Measurements from ENCODE around the gene ANO8. TPM values are rescaled to one million over a fixed set of nuclear protein-coding genes. Genes with fewer than 3 reads are reported as not detected.

The ANO8 gene
- total RNA-seq, 1 experiment from 2014 or later = 21.9 TPM

DNA sequence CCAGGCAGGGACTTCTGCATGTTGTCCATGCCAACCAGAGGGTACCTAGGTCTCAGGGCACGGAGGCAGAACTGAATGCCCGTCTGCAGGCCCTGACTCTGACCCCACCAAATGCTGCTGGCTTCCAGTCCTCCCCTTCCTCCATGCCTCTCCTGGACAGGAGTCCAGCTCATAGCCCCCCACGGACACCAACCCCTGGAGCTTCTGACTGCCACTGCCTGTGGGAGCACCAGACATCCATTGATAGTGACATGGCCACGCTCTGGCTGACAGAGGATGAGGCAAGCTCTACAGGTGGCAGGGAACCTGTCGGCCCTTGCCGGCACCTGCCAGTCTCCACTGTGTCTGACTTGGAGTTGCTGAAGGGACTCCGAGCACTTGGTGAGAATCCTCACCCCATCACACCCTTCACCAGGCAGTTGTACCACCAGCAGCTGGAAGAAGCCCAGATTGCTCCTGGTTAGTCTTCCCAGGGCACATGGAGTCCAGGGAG, 51.1 kb downstream of the ANO8 start:
- H4K91ac ChIP-seq (ENCODE audit: insufficient read length, low read depth, low read length) = no peak overlapping the region
- no peak overlapping the region for H3K14ac ChIP-seq (ENCODE audit: insufficient read depth, low read length)
- no peaks in the 10 kb centered on the region for H3K79me1 ChIP-seq (ENCODE audit: insufficient read depth, low read depth, low read length, poor library complexity, severe bottlenecking)
- WGBS (ENCODE audit: extremely low coverage, insufficient read length, low lambda C conversion rate) = no CpG with 5 or more reads among the region's 7 CpGs
- no peak overlapping the region for H3K56ac ChIP-seq (ENCODE audit: insufficient read length, low read depth, low read length)
- no peak overlapping the region for H2AFZ ChIP-seq (ENCODE audit: low read length)
- Mint-ChIP-seq H3K4me1 (peaks cover 4 to 5% of the 10 kb centered on the region in 2 experiments; a peak in 2 of 4 replicates), H3K9me3 (no peaks in the 10 kb centered on the region; a peak in 1 of 5 replicates), H3K27me3 (ENCODE audit: low read depth) (peaks cover 7% of the 10 kb centered on the region), H3K4me3 (peak overlapping the region in 1 of 2 experiments; percentile 63; a peak in 1 of 5 replicates), H3K27ac (no peak overlapping the region), H3K36me3 (ENCODE audit: insufficient read depth in 1 of 3, low read depth in 3 of 3) (peaks cover 25 to 31% (median 26%) of the 10 kb centered on the region in 3 experiments)
- no peak overlapping the region for H3K4me2 ChIP-seq (ENCODE audit: insufficient read depth, insufficient read length, low read length)
- no peak overlapping the region for H3K9ac ChIP-seq (ENCODE audit: extremely low read depth, insufficient read length, low read length)
- H3K79me2 ChIP-seq (ENCODE audit: insufficient read depth, low read length) = no peaks in the 10 kb centered on the region
- H4K20me1 ChIP-seq (ENCODE audit: control insufficient read depth, insufficient read depth, insufficient read length) = peaks cover 4% of the 10 kb centered on the region
- DNase-seq = no peak
- H3K18ac ChIP-seq (ENCODE audit: insufficient read length, low read depth, low read length) = no peak overlapping the region
- H2BK15ac ChIP-seq (ENCODE audit: low read depth, low read length) = no peak overlapping the region
- no peaks in the 10 kb centered on the region for H3K9me3 ChIP-seq (ENCODE audit: control insufficient read depth, low read depth, low read length)
- no peaks in the 10 kb centered on the region; the same call in 1 of the 2 replicates for H3K27me3 ChIP-seq (ENCODE audit: insufficient read depth, low read length)
- H2AK5ac ChIP-seq (ENCODE audit: insufficient read length, low read length) = no peak overlapping the region
- H4K8ac ChIP-seq (replicated peaks; ENCODE audit: insufficient read length, low read depth, low read length) = no peak overlapping the region
- H2BK20ac ChIP-seq (ENCODE audit: low read depth, low read length, poor library complexity, severe bottlenecking) = no peak overlapping the region
- peaks cover 5% of the 10 kb centered on the region for H3K23me2 ChIP-seq (ENCODE audit: insufficient read length, low read depth, low read length, poor library complexity, severe bottlenecking)
- H3K23ac ChIP-seq (ENCODE audit: insufficient read length, low read depth, low read length) = no peak overlapping the region
- no peak overlapping the region for H4K5ac ChIP-seq (ENCODE audit: insufficient read length, low read depth, low read length)
- no peak overlapping the region for H2BK5ac ChIP-seq (ENCODE audit: insufficient read length, low read length)
- no peak overlapping the region for H2BK120ac ChIP-seq (ENCODE audit: low read depth, low read length, poor library complexity, severe bottlenecking)
- no peak overlapping the region for H3K4ac ChIP-seq (ENCODE audit: low read depth, low read length)
- TF ChIP-seq, protein P1, sequence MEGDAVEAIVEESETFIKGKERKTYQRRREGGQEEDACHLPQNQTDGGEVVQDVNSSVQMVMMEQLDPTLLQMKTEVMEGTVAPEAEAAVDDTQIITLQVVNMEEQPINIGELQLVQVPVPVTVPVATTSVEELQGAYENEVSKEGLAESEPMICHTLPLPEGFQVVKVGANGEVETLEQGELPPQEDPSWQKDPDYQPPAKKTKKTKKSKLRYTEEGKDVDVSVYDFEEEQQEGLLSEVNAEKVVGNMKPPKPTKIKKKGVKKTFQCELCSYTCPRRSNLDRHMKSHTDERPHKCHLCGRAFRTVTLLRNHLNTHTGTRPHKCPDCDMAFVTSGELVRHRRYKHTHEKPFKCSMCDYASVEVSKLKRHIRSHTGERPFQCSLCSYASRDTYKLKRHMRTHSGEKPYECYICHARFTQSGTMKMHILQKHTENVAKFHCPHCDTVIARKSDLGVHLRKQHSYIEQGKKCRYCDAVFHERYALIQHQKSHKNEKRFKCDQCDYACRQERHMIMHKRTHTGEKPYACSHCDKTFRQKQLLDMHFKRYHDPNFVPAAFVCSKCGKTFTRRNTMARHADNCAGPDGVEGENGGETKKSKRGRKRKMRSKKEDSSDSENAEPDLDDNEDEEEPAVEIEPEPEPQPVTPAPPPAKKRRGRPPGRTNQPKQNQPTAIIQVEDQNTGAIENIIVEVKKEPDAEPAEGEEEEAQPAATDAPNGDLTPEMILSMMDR (conservative IDR thresholded peaks at IDR 0.05) = no peak
- no peak overlapping the region for H3T11ph ChIP-seq (ENCODE audit: low read length)
- no peak overlapping the region for H2BK12ac ChIP-seq (ENCODE audit: insufficient read length, low read depth, low read length)
- no peak overlapping the region for H3K27ac ChIP-seq (ENCODE audit: insufficient read length, low read depth, low read length)
- no peaks in the 10 kb centered on the region for H3K4me1 ChIP-seq (ENCODE audit: insufficient read depth, low read length)
